Mononuclear cell (primary cell): ENCODE measurements around the gene ACSL4. TPM values are rescaled to one million over a fixed set of nuclear protein-coding genes. Genes with fewer than 3 reads are reported as not detected.
"Not testable (repeated sequence)": the region's sequence is repeated elsewhere in the genome, so short reads cannot be mapped to it uniquely, and the experiment has no call there.

ENCODE experiments used
- H3K27me3 ChIP-seq: 2 replicates; pipeline ENCODE4 v1.6.0; 2011; ENCODE audit warnings: low read length, control low read depth; ENCODE audit not compliant: insufficient read depth
- H3K4me1 ChIP-seq: 2 replicates; pipeline ENCODE4 v1.5.1; 2011; ENCODE audit warnings: mild to moderate bottlenecking, low read length, control low read depth; ENCODE audit not compliant: insufficient read depth
- H3K4me3 ChIP-seq: 2 replicates; pipeline ENCODE4 v1.5.1; 2011; ENCODE audit warnings: mild to moderate bottlenecking, low read length, moderate library complexity
- H3K9me3 ChIP-seq: 2 replicates; pipeline ENCODE4 v1.5.1; 2011; ENCODE audit warnings: low read depth, mild to moderate bottlenecking, control low read depth, low read length
- total RNA-seq: library from RNA; depleted of rRNA; stranded (reverse); fragments of >200 nt; gene quantifications from one replicate; pipeline ENCODE4 v1.2.3, GENCODE V29; 2012

Gene ACSL4
- total RNA-seq, 1 donor = 54.0 TPM

GRCh38 chrX:109740896-109741295 is 7.8 kb upstream of the ACSL4 start:
- not testable (repeated sequence) for H3K27me3 ChIP-seq, H3K4me1 ChIP-seq, H3K9me3 ChIP-seq, H3K4me3 ChIP-seq

- Histone ChIP-seq H3K27me3 (no peaks in the 10 kb centered on the region), H3K4me1 (peaks cover 11% of the 10 kb centered on the region), H3K4me3 (no peak overlapping the region), H3K9me3 (no peaks in the 10 kb centered on the region)
These were observed 7.4 kb upstream of the ACSL4 start for GRCh38 chrX:109740433-109740809.

- Histone ChIP-seq H3K4me3 (no peak overlapping the region), H3K9me3 (no peaks in the 10 kb centered on the region), H3K4me1 (peaks cover 13% of the 10 kb centered on the region), H3K27me3 (no peaks in the 10 kb centered on the region)
These were observed 6.8 kb upstream of the ACSL4 start for GRCh38 chrX:109739625-109740432.

DNA sequence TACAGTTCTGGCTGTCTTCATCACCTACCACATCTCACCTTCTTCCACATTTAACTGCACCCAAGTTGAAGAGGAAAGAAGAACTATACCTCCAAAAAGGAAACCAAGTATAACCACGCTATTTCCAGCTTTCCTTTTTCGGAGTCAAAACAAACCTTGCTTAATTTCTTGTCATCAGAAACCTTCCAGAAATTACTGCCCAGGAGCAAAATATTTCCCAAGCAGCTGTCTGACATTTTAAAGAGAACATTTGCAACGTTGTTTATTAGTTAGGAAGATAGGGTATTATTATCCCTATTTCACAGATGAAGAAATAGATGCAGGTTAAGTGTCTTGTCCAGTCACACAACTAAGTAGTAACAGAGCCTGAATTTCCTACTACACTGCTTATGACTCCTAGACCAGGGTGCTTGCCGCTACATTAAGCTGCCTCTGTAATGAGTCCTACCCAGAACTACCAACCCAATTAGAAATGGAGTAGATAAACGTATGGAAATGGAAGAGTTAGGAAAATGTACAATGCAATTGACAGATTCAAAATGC is 2.2 kb upstream of the ACSL4 start:
- Histone ChIP-seq H3K4me3 (no peak overlapping the region), H3K9me3 (no peaks in the 10 kb centered on the region), H3K27me3 (no peaks in the 10 kb centered on the region), H3K4me1 (peaks cover 35% of the 10 kb centered on the region)

DNA sequence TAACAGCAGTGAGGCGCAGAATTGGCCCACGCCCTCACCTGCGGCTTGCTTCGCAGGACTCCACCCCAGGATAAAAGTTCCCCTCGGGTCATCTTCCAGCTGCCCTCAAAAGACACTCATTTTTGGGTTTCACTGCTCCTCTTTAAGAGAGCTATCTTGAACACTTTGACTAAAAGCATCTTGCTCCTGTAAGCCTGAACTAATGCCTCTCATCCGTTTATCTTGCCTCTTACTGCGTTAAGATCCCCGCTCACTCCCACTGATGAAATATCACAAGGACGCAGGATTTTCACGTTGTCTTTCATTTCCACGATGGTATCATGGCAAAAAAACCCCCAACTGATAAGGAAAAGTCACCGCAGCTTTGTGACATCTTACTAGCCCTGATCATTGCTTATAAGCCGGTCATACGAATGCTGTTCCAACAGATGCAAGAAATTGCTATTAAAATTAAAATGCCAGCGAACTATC is 591 bp upstream of the ACSL4 start:
- Histone ChIP-seq H3K9me3 (no peaks in the 10 kb centered on the region), H3K4me1 (peaks cover 30% of the 10 kb centered on the region), H3K27me3 (no peaks in the 10 kb centered on the region), H3K4me3 (peak overlapping the region; percentile 85)

DNA sequence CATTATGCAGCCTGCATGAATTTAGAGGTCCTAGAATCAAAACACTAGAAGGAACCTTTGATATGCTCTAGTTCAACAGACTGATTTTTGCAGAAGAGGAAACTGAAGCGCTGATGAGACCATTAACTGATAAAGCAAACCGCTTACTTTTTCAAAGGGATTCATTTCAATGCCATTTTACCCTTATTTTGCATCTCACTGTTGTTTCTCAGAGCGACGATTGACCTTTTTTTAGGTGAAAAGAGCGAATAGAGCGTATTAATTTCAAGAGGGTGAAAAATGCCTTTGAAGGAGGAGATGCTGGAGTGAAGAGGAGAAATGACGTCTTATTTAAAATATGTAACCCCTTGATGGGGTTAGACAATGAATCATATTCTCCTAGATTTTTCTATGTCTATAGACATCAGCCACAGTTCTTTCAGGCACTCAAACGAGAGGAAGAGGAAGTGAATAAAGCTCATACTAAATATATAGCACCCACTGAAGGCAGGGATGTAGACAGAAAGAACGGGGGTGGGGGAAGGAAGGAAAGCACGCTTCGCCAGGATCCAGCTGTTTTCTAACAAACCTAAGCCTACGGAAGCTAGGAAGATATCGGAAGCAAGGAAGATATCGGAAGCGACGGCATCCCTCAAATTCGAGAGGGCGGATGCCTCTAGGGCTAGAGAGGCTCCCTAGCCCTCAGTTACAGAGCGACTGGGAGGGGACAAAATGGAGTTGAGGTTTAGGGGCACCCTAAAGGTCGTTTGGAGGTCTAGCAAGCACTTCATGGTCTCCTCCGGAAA is 848 bp downstream of the ACSL4 start:
- Histone ChIP-seq H3K4me1 (peaks cover 36% of the 10 kb centered on the region), H3K27me3 (no peaks in the 10 kb centered on the region), H3K9me3 (no peaks in the 10 kb centered on the region), H3K4me3 (peak overlapping the region; percentile 85)

GRCh38 chrX:109728173-109728535 is 4.9 kb downstream of the ACSL4 start:
- H3K9me3 ChIP-seq = no peaks in the 10 kb centered on the region
- no peak overlapping the region for H3K4me3 ChIP-seq
- peaks cover 20% of the 10 kb centered on the region for H3K4me1 ChIP-seq
- no peaks in the 10 kb centered on the region for H3K27me3 ChIP-seq

DNA sequence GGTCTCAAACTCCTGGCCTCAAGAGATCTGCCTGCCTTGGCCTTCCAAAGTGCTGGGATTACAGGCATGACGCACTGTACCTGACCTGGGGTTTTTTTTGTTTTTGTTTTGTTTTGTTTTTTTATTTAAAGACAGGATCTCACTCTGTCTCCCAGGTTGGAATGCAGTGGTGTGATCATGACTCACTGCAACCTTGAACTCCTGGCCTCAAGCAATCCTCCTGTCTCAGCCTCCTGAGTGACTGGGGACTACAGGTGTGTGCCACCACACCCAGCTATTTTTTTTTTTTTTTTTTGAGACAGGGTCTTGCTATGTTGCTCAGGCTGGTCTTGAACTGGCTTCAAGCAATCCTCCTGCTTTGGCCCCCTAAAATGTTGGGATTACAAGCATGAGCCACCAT is 8.1 kb downstream of the ACSL4 start:
- H3K4me1 ChIP-seq = peaks cover 21% of the 10 kb centered on the region
- not testable (repeated sequence) for H3K9me3 ChIP-seq, H3K4me3 ChIP-seq, H3K27me3 ChIP-seq

GRCh38 chrX:109720947-109721346 is 12.1 kb downstream of the ACSL4 start:
- no peaks in the 10 kb centered on the region for H3K27me3 ChIP-seq
- H3K4me1 ChIP-seq = peaks cover 13% of the 10 kb centered on the region
- H3K4me3 ChIP-seq = no peak overlapping the region

GRCh38 chrX:109719264-109719663 is 13.8 kb downstream of the ACSL4 start:
- no peaks in the 10 kb centered on the region for H3K27me3 ChIP-seq
- peaks cover 13% of the 10 kb centered on the region for H3K4me1 ChIP-seq
- no peak overlapping the region for H3K4me3 ChIP-seq
- H3K9me3 ChIP-seq = no peaks in the 10 kb centered on the region

More at GRCh38 chrX:109720947-109721346, 12.1 kb downstream of the ACSL4 start:
- no peaks in the 10 kb centered on the region for H3K9me3 ChIP-seq

DNA sequence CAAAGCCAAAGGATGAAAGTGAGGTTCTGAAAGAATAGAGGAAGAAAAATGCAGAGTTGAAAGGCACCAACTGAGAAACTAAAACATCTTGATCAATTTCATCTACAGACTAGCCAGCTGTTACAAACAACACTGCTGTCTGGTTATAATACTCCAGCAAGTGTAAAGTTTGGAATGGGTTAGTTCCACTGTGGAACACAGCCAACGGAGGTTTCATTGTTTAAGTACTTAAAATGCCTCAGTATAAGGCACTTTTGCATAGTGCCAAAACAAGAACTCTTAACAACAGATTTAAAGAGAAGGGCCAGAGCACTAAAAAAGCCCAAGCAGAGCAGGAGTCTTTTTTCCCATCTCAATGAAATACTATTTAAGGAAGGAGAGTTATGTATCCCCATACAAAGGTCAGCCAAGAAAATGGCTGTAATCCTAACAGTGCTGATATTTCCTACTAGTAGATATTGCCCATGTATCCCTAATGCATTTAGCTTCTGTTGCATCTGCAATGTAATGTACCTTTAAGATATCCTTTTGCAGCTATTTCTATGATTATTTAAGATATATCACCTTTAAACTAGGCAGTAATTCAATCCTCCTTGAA is 16.5 kb downstream of the ACSL4 start:
- Histone ChIP-seq H3K27me3 (no peaks in the 10 kb centered on the region), H3K4me3 (no peak overlapping the region), H3K9me3 (no peaks in the 10 kb centered on the region), H3K4me1 (peaks cover 24% of the 10 kb centered on the region)

DNA sequence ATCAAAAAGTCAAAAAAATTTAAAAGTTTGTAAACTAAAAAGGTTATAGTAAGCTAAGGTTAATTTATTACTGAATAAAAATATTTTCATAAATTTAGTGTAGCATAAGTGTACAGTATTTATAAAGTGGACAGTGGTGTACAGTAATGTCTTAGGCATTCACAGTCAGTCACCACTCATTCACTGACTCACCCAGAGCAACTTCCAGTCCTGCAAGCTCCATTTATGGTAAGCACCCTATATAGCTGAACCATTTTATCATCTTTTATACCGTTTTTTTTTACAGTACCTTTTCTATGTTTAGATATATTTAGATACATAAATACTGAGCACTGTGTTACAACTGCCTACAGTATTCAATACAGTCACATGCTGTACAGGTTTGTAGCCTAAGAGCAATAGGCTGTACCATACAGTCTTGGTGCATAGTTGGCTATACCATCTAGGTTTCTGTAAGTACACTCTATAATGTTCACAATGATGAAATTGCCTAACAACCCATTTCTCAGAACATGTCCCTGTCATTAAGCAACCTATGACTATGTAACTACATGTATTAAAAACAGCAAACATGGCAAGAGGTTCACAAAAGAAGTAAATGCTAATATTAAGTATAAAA is 18.6 kb downstream of the ACSL4 start:
- Histone ChIP-seq H3K4me1 (peaks cover 32% of the 10 kb centered on the region), H3K9me3 (no peaks in the 10 kb centered on the region), H3K27me3 (no peaks in the 10 kb centered on the region), H3K4me3 (no peak overlapping the region)

DNA sequence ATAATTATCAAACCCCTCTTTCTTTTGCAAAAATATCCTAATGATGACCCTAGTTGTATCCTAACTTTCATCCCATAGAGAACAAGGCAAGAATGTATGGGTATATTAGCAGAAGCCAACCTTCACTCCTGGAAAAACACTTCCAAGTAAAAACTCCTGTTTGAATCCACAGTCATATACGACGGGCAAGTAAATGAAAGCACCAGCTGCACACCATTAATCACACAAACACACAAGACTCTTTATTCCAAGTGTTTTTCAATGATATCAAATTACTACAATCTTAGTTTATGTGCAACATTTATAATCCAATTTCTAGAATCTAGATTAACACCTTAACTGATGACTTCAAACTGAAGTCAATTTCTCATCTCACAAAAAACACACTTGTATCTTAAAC is 22.9 kb downstream of the ACSL4 start:
- peaks cover 54% of the 10 kb centered on the region for H3K4me1 ChIP-seq
- no peaks in the 10 kb centered on the region for H3K9me3 ChIP-seq
- no peaks in the 10 kb centered on the region for H3K27me3 ChIP-seq
- no peak overlapping the region for H3K4me3 ChIP-seq

DNA sequence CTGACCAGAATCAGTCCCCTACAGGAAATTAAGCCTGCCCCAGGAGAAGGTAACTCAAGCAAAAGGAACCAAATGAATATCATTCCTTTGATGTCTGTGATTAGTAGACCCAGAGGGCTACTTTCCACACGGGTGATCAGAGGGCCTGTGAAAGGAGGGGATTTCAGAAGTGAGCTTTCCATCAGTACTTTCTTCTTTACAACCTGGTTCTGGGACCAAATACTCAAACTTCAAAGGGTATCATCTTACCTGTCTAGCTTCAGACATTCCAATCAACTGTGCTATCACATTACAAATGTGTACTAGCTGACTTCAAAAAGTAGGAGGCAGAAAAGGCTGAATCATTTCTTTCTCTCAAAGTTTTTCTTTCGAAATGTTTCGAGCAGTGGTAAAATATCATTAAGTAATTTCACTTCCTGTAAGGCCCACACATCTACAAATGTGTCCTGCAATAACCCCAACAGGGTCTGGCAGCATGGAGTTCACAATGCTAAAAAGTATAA is 23.9 kb downstream of the ACSL4 start:
- Histone ChIP-seq H3K27me3 (no peaks in the 10 kb centered on the region), H3K9me3 (no peaks in the 10 kb centered on the region), H3K4me1 (peaks cover 54% of the 10 kb centered on the region), H3K4me3 (no peak overlapping the region)
